Measurements from ENCODE around the gene FAIM2.
"Not testable (repeated sequence)": the region's sequence is repeated elsewhere in the genome, so short reads cannot be mapped to it uniquely, and the experiment has no call there.

FAIM2 gene

DNA sequence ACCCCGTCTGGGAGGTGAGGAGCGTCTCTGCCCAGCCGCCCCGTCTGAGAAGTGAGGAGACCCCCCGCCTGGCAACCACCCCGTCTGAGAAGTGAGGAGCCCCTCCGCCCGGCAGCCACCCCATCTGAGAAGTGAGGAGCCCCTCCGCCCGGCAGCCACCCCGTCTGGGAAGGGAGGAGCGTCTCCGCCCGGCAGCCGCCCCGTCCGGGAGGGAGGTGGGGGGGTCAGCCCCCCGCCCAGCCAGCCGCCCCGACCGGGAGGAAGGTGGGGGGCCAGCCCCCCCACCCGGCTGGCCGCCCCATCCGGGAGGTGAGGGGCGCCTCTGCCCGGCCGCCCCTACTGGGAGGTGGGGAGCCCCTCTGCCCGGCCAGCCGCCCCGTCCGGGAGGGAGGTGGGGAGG lies 42.8 kb downstream of the FAIM2 start:
- not testable (repeated sequence) for DNase-seq

DNA sequence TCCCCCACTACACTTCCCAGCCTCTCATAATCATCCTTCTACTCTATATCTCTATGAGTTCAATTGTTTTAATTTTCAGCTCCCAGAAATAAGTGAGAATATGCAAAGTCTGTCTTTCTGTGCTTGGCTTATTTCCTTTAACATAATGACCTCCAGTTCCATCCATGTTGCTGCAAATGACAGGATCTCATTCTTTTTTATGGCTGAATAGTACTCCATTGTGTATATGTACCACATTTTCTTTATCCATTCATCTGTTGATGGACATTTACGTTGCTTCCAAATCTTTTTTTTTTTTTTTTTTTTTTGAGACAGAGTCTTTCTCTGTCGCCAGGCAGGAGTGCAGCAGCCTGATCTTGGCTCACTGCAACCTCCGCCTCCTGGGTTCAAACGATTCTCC lies 47.8 kb downstream of the FAIM2 start:
- not testable (repeated sequence) for DNase-seq

DNA sequence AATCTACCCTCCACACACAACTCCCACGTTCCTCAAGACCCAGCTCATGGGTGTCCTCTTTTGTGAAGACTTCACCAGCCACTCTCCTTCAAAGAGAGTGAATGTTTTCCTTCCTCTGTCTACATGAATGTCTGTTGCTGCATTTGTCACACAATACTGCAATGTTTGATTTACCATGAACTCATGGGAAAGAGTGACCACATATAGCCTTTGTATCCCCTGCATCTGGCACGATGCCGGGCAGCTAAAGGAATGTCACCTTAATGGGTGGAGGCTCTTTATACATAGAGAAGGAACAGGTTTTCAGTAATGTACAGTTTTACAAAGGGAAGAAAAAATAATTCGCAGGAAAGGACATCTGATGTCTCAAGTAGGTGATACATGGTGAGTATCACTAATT lies 48.7 kb downstream of the FAIM2 start:
- no peak for DNase-seq

DNA sequence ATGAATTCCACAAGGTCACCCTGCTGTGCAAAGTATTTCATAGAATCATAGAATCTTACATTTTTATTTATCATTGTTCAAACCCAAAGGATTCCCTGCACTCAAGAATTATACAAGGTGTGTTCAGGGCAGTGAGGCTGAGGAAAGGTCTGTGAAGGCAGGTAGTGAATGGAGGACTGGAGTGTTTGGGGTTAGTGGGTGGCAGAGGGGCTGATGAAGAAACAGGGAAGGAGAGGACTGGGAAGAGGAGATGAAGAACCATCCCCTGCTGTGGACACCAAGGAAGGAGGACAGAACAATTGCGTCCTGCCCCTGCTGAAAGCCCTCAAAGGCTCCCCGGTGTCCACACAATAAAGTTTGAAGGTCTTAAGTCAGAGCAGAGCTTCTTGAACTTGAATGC lies 50.0 kb downstream of the FAIM2 start:
- no peak for DNase-seq

DNA sequence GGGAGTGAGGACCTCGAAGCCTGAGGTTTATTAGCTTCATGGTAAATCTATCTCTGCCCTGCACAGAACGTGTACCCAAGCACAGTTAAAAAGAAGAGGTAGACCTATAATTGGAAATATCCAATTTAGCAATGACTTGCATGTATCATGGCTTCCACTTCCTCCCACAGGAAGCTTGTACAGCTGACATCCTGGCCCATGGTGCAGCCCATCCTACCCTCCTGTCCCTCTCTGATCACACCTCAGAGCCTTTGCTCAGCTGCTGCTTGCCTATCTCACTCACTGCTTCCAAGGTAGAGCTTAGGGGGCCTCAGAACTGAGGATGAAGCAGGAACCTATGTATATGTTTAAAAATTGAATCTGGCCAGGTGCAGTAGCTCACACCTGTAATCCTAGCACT lies 56.5 kb downstream of the FAIM2 start:
- no peak for DNase-seq

DNA sequence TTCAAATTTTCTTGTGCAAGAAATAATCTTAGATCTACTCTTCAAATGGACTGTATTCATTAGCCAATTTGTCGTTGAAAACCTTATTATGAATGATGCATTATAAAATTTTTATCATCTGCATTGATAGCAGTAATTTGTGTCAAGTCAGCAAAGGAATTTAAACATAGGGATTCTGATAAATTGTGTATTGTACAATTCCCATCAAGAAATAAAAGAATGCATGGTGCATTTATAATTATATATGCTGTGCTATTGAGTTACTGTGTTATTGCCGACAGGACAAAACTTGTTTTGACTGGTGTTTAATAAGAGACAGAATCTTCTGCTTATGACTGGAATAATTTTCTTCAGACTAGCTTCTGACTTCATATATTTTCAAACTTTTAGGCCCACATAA lies 57.7 kb downstream of the FAIM2 start:
- no peak for DNase-seq

DNA sequence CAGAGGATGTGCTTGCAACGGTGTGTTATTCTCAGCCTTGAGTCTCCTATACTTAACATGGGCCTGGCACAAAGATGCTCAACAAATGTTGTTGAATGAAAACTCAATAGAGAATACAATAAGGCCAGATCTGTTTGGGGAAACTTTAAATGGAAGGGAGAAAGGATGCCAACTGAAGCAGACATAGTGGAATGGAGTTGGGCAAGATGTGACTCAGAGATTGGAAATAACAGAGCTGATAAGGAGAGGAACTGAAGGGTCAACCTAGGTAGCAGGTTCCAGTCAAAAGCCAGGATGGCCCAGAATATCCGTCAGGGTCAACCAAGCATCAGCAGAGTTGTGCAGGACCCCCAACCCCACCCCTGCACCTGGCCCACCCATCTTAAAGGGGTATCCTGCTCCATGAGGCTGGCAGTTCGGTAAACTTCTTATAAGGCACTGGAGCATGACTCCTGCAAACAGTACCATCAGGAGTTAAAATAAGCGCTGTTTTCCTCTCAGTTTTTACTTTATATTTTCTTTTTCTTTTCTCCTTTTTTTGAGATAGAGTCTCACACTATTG lies 59.7 kb downstream of the FAIM2 start:
- DNase-seq: no peak

DNA sequence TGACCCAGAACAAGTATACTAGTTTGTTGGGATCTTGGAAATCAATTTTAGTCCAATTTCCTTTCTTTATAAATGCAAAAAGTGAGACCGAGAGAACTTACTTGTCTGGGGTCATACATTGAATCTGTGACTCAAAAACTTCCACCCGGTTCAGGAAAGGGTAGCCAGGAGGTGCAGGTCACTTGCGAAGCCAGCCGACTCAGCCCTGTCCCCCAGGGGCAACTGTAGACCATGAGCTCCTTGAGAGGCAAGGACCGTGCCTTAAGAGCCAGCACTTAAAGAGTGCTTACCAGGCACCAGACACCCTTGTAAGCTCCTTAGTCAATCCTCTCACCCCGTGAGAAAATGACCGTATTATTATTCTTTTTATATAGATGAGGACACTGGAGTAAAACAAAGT lies 60.3 kb downstream of the FAIM2 start:
- no peak for DNase-seq

DNA sequence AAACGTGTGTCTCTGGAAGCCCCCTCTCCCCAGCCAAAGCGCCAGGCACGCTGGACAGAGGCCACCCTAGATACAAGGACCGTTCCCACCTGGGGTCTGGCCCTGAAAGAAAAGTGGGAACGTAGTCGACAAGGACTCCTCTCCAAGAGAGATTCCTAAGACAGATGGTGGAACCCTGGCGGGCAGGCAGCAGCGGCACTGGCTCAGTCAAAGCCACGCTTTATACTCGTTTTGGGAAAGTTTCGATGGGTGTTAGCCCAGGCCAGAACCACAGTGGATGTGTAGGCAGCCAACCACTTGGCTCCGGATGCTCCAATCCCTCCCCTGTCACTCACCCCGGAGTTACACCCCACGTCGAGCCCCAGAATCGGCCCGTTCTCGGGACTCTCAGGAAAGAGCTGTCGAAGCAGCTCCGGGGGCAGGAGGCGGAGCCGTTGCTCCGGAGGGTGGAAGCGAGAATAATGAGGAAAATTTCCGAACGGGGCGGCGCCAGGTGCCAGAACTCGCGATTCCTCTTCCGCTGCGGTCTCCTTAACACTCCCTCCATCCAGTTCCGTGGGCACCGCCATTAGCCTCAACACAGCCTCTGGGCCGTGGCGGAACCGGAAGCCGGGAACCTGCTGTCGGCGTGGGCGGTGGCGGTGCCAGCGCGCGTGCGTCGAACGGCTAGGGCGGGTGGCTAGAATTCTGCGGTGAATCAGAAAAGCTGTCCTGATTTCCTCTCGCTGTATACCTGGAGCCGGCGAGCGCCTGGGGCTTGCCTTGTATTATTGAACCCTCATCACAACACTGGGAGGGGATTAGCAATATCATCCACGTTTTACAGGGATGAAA lies 61.0 kb downstream of the FAIM2 start, which contains the start of gene BCDIN3D:
BCDIN3D (minus strand) TSS at position 588 of the 834 bp plus-strand sequence; CDS start at position 569, 19 bp downstream.
- peak; percentile 89 for DNase-seq

DNA sequence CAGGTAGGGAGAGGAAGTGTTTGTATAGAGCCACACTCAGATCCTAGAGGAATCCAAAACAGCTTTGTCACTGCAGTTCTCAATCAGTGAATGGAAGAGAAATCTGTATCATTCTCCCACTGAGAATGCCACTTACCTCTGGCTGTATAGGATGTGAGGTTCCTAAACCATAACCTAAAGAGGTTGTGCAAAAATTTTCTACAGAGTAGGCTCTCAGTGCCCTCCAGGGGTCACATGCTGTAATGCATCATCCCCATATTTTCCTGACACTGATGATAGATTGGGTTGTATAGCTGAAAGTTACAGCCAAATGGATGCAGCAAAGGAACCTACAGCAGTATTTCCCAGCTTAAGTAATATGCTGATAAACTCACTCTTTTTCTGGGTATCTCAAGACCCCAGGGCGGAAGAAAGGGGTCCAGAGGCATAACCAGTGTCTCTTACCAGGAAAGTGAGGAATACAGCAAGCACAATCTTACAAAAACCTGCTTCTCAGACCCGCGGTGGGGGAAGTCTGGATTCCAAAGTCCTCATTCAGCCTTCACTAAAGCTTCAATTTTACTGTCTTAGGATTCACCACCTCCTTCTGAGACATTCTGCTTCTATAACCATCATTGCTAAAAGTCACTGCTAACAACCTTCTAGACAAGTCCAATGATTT lies 64.6 kb downstream of the FAIM2 start:
- peak; percentile 63 for DNase-seq

DNA sequence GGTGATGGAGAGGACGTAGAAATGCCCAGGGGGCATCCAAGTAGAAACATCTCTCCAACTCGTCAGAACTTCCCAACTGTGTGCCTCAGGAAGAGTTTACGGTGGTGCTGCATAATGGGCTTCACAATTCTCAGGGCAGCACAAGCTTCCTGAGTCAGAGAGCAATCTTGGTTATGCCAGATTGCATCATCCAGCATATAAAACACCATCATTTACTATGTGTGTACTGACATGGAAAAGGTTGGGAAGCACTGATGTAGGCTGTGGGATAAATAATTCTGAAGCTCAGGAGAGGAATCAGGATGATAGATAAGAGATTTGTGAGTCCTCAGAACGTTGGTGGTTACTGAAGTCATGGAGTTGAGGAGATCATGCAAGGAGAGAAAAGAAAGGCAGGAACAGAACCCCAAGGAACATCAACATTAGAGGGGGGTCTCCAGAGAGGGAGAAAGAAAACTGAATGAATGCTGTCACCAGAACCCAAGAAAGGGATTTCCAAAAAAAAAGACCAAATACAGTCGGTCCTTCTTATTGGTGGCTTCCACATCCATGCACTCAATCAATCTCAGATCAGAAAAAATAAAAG lies 70.8 kb downstream of the FAIM2 start:
- no peak for DNase-seq

DNA sequence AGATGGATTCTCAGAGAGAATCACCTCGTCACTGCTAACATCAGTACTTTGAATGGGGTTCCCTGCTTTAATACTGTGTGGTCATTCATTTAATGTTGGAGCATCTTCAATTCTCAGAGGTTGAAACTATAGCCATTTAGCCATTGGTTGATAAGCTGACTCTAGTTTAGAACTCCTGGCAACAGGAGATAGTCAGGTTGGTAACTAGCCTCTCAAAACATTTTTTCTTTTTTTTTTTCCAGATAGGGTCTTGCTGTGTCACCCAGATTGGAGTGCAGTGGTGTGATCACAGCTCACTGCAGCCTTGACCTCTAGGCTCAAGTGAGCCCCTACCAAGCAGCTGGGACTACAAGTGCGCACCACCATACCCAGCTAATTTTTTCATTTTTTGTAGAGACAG lies 72.0 kb downstream of the FAIM2 start:
- no peak for DNase-seq

DNA sequence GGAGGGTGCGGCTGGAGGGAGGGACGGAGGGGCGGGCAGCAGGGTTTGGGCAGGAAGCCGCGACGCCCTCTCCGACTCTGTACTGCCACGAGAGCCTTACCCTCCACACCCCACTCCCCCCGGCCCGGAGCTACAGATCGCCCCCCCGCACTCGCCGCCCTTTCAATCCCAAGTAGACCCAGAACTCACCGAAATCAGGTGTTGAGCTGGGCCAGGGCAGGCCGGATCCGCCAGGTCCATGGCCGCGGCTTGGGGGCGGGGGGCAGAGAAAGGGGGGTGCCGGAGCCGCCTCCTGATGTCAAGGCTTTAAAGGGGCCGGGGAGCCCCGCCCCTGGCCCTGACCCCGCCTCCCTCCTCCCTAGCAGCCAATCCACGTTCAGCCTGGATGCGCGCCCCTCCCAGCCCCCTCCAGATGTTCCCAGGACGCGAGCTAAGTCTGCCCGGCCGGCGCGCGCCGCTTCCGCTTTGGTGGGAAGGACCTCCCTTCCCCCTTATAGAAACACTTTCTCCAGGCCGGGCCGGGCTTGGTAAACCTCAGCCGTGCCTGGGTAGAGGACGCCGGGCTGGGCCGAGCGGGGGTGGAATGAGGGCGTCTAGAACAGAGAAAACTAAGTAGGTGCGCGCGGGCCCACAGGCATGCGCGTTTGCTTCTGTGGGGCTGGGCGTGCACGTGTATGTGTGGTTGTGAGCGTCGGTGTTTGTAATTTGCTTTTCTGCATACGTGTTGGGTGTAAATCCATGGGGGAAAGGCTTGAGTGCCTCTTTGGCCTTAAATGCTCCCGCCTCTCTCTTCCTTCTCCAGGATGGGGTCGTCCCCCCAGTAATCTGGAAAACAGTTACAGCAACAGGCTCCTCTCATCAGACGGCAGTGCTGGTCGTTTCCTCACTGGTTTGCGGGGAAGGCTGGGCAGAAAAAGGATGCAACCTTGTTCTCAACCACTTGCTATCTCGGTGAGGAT lies 75.3 kb downstream of the FAIM2 start, which contains the start of gene NCKAP5L:
NCKAP5L (minus strand) TSS at position 281 of the 959 bp plus-strand sequence. CDS start 24,369 bp downstream, outside the sequence.
- DNase-seq: peak; percentile 93

DNA sequence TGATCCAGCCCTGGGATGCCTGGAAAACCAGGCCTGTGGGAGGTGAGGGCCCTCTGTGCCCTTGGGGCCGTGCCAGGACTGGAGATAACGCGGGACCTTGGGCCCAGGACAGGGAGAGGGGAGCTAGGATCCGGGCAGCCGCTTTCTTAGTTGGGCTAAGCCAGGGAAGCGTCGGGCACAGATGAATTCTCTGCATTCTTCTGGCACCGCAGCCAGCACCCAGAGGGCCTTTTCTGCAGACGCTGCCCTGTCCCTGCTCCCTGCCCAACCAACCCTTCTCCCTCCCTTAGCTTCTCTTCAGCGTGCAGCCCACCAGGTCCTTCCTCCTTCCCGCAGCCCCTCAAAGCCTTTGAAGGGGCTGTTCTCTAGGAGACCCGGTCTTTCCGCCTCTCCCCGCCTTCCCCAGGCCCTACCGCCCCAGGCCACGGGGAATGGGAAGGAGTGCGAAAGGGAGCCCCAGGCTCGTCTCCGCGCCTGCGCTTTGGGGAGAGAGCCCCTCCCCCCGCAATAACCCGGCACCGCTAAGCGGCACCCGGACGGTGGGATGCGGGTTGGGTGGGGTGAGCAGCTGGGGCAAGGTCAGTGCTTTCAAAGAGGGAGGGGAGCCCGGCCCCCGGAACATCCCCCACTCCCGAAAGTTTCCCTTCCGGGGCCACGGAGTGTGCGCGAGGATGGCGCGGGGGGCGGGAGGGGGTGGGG lies 76.2 kb downstream of the FAIM2 start:
- peak; percentile 11 for DNase-seq

DNA sequence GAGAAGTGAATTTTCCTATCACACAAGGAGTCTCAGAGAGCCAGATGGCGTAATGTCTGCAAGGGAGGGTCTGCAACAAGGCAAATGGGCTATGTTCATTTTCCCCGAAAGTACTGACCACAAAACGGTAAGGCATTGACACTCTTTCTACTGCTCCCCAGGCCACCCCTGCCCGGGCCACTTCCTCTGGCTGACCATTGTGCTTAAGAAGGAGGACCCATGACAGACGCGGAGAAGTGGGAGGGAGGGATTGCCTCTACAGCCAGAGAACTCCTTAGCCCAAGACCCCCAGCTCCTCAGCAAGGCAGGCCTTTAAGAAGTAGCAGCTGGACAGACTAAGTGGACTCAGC lies 76.7 kb downstream of the FAIM2 start:
- peak; percentile 22 for DNase-seq

DNA sequence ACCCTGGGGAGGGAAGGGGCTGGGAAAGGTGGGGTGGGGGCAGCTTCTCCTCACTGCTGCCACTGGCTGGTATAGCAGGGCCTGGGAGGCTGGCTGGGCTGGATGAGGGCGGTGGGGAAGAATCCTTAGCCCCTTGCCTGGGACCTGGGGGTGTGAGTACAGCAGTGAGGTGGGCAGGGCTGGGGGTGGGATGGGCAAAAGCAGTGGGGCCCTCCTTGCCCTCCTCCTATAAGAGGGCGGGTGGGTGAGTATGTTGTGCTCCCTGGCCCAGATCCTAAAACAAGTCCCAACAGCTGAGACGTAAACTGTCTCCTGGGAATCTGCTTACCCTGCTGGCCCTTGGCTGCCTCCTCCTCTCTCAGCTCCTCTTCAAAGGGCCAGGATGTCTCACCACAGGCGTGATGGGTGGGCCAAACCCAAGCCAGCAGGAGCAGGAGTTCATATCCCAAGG lies 77.7 kb downstream of the FAIM2 start:
- no peak for DNase-seq

DNA sequence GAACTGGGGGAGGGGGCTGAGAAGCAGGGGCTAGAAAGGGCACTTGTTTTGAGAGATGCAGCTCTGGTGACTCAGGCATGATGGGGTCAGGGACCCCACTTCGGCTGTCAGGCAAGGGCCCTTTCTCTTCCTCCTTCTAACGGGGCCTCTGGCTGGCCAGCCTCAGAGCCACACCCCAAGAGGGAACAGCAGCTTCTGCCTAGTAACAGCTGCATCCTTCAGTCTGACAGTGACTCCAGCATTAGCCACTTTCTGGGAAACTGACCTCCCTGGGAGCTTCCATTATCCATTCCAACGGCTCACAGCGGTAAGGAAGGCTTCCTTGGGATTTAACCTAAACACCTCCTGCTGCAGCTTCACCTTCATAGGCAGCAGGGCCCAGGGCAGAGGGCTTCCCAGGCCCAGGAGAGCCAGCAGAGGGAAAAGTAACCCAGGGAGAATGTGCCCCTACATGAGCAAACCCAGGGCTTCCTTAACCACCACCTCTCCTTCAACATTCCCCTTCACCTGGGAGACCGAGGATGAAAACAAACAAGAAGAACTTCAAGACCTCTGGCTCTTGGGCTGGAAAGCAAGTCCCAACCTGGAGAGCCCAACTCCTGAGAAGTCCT lies 78.2 kb downstream of the FAIM2 start:
- DNase-seq: peak; percentile 75

DNA sequence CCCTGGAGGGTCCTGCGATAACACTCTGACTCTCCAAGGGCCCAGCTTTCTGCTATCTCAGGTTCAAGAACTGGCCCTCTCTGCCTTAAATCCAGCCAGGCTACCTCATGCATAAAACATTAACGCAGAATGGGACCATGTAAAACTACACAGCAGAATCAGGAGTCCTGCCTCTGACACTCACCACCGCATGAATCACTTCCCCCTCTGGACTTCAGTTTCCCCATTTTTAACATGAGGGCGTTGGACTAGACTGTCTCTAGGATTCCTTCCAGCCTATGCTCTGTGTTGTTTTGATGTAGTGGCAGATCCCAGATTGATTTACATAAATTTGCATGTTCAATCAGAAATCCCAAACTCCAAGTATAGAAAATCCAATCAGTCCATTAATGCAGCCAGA lies 78.8 kb downstream of the FAIM2 start:
- DNase-seq: peak; percentile 90

DNA sequence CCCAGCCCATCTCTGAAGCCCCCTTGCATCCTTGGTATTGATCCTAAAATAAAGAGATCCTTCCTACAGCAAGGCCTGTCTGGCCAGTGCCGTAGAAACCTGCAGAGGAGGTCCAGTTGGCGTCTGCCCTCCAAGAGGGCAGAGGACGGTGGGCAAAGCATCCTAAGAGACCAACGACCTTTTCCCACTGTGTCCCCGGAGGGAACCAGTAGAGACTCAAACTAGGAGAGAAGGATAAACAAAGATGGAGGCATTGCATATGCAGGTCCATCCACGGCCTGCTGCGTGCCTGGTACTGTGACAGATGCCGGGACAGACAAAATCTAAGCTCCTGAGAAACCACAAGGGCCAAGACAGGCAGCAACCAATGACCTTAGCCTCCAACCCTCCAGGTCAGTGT lies 79.3 kb downstream of the FAIM2 start:
- no peak for DNase-seq

DNA sequence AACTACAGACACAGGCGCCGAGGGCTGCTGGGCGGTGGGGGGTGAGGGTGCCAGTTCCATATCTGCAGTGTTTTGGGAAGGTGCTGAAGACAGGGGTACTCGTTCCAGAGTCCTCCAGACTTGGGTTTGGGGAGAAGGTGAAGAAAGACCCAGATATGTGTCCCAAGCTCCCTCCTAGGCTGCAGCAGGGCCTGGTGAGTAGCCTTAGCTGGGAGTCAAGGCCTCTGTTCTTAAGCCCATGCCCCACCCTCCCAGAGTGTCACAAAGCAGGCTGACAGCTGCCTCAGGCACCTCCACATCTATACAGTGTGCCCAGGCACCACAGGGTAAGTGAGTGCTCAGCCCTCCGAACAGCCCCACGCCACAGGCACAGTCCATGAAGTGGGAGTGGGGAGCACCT lies 79.7 kb downstream of the FAIM2 start:
- DNase-seq: no peak

DNA sequence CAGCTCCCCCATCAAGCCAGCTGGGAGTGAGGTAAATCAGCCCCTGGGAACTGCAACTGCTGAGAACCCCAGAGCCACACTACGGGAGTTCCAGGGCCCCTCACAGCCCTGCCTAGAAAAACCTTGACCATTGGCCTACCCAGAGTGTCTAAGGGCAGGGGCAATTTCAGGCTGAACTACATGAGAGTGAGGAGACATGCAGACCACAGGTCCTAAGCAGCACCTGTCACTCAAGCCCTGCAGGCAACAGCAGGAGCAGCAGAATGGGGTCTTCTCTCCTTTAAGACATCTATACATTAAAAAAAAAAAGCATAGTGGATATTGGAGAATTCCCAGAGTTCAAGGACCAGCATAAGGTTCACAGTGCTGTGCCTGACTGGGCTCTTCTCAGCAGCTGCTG lies 80.3 kb downstream of the FAIM2 start:
- DNase-seq: no peak
